ENCODE measurements around the gene SLC7A6. TPM values are rescaled to one million over a fixed set of nuclear protein-coding genes. Genes with fewer than 3 reads are reported as not detected.

Gene SLC7A6
- polyA plus RNA-seq, 1 experiment, result 51.2 TPM

DNA sequence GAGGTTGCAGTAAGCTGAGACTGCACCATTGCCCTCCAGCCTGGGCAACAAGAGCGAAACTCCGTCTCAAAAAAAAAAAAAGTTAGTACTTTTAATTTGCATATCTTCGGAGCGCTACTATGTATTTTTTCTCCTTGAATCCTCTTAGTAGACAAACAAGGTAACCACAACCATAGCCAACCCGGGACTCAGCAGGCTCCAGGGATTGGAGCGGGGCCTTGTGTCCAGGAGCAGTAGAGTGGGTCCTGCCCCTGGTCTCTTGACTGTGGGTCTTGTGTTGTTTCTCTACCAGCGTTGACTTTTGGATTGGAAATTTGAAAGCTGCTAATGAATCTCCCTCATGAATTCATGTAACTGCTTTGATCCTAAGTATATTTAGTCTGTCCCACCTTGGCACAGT lies 78.8 kb downstream of the SLC7A6 start:
- CTCF ChIA-PET, result interaction anchor here (1.0 to 1.4 kb wide), 2 partner anchors 14 to 25 kb away, joined by 3 read pairs; no protein-coding TSS in a partner anchor
- no peaks in the 10 kb centered on the region for H3K27me3 ChIP-seq (ENCODE audit: control insufficient read depth, insufficient read depth, low read length)
- H3K4me3 ChIP-seq (ENCODE audit: low read depth, low read length), result no peak overlapping the region
- TF ChIP-seq, protein P1, sequence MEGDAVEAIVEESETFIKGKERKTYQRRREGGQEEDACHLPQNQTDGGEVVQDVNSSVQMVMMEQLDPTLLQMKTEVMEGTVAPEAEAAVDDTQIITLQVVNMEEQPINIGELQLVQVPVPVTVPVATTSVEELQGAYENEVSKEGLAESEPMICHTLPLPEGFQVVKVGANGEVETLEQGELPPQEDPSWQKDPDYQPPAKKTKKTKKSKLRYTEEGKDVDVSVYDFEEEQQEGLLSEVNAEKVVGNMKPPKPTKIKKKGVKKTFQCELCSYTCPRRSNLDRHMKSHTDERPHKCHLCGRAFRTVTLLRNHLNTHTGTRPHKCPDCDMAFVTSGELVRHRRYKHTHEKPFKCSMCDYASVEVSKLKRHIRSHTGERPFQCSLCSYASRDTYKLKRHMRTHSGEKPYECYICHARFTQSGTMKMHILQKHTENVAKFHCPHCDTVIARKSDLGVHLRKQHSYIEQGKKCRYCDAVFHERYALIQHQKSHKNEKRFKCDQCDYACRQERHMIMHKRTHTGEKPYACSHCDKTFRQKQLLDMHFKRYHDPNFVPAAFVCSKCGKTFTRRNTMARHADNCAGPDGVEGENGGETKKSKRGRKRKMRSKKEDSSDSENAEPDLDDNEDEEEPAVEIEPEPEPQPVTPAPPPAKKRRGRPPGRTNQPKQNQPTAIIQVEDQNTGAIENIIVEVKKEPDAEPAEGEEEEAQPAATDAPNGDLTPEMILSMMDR (IDR thresholded peaks at IDR 0.05; ENCODE audit: insufficient read depth, low read depth, low read length), result no peak
- H3K36me3 ChIP-seq (ENCODE audit: control insufficient read depth, insufficient read depth, low read length), result peaks cover 26% of the 10 kb centered on the region
- POLR2A ChIA-PET, result no interaction called here
- no peak for DNase-seq (ENCODE audit: low read depth)

- Histone ChIP-seq H3K36me3 (ENCODE audit: control insufficient read depth, insufficient read depth, low read length) (peaks cover 27% of the 10 kb centered on the region), H3K4me3 (ENCODE audit: low read depth, low read length) (no peak overlapping the region), H3K27me3 (ENCODE audit: control insufficient read depth, insufficient read depth, low read length) (no peaks in the 10 kb centered on the region)
- CTCF ChIA-PET, result interaction anchor here (1.0 kb wide), 2 partner anchors 16 to 24 kb away, joined by 3 to 4 read pairs; no protein-coding TSS in a partner anchor
- TF ChIP-seq, protein P1 (IDR thresholded peaks at IDR 0.05; ENCODE audit: insufficient read depth, low read depth, low read length), result no peak
- no peak for DNase-seq (ENCODE audit: low read depth)
- POLR2A ChIA-PET, result no interaction called here
These were observed 79.9 kb downstream of the SLC7A6 start for GRCh38 chr16:68344252-68344651.

- no peak for DNase-seq (ENCODE audit: low read depth)
- H3K36me3 ChIP-seq (ENCODE audit: control insufficient read depth, insufficient read depth, low read length), result peaks cover 29% of the 10 kb centered on the region
- ChIA-PET POLR2A (no interaction called here), CTCF (interaction anchor here (0.9 to 1.4 kb wide), 2 partner anchors 13 to 51 kb away, joined by 3 to 4 read pairs; no protein-coding TSS in a partner anchor)
- TF ChIP-seq, protein P1 (IDR thresholded peaks at IDR 0.05; ENCODE audit: insufficient read depth, low read depth, low read length), result no peak
- no peak overlapping the region for H3K4me3 ChIP-seq (ENCODE audit: low read depth, low read length)
- H3K27me3 ChIP-seq (ENCODE audit: control insufficient read depth, insufficient read depth, low read length), result no peaks in the 10 kb centered on the region
These were observed 81.1 kb downstream of the SLC7A6 start for GRCh38 chr16:68345351-68345810.

DNA sequence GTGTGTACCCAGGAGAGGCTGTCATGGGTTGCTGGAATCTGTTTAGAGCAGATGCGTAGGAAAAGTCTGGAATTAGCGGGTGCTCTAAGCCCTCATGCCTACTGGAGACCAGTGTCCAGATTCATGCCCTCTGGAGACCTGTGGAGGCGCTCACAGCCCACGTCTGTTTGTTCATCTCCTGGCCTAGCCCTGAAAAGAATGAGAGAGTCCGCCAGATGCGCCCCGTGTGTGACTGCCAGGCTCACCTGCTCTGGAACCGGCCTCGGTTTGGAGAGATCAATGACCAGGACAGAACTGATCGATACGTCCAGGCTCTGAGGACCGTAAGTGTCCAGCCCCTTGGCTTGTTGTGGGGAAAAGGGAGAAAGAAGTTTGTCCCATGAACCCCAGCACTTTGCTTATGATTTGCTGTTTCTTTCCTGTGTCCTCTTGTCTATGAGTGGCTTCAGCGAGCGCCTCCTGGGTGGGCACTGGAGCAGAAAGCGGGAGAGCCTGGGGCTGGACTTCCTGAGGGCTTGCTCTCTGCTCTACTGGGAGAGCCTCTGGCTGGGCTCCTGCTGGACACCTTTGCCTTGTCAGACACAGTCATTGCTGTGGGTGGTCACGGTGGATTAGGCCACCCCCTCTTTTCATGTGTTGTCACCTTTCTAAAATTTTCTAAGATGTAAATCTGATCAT lies 81.8 kb downstream of the SLC7A6 start:
- H3K36me3 ChIP-seq (ENCODE audit: control insufficient read depth, insufficient read depth, low read length), result peaks cover 27% of the 10 kb centered on the region
- DNase-seq (ENCODE audit: low read depth), result no peak
- H3K4me3 ChIP-seq (ENCODE audit: low read depth, low read length), result no peak overlapping the region
- ChIA-PET POLR2A (no interaction called here), CTCF (interaction anchor here (0.9 to 1.4 kb wide), 2 partner anchors 13 to 50 kb away, joined by 3 to 4 read pairs; no protein-coding TSS in a partner anchor)
- no peaks in the 10 kb centered on the region for H3K27me3 ChIP-seq (ENCODE audit: control insufficient read depth, insufficient read depth, low read length)
- TF ChIP-seq, protein P1 (IDR thresholded peaks at IDR 0.05; ENCODE audit: insufficient read depth, low read depth, low read length), result no peak

DNA sequence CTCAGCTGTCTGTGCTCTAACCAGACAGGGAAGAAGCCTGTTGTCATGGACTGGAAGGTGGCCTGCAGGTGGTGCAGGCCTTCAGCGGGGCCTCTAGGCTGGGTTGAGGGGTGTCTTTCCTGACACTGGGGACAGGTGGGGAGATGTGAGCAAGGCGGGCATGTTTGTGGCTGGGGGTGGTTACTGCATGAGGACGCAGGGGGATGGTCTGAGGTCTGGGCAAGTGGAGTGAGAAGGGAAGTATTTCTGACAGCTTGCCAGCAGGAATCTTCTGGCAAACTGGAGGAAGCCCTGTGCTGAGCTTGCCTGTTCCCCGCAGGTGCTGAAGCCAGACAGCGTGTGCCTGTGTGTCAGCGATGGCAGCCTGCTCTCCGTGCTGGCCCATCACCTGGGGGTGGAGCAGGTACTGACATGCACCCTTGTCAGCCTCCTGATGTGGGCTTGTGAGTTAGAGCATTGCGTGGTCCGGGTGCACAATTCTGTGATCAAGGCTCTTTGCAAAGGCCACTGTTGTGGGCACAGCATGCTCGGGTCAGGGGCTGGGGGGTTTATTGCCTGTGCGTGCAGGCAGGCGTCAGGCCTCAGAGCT lies 82.7 kb downstream of the SLC7A6 start:
- no peak for DNase-seq (ENCODE audit: low read depth)
- H3K36me3 ChIP-seq (ENCODE audit: control insufficient read depth, insufficient read depth, low read length), result peaks cover 31% of the 10 kb centered on the region
- H3K4me3 ChIP-seq (ENCODE audit: low read depth, low read length), result no peak overlapping the region
- CTCF ChIA-PET, result interaction anchor here (1.0 to 1.9 kb wide), 2 partner anchors 12 to 139 kb away, joined by 3 to 4 read pairs; no protein-coding TSS in a partner anchor
- no peaks in the 10 kb centered on the region for H3K27me3 ChIP-seq (ENCODE audit: control insufficient read depth, insufficient read depth, low read length)
- POLR2A ChIA-PET, result interaction anchor here (0.6 kb wide), 1 partner anchor 712 kb away, joined by 20 read pairs; no protein-coding TSS in a partner anchor
- TF ChIP-seq, protein P1 (IDR thresholded peaks at IDR 0.05; ENCODE audit: insufficient read depth, low read depth, low read length), result no peak
